GM19463 (cell line): ENCODE data around the gene ARRB1.
"Not testable (repeated sequence)": the region's sequence is repeated elsewhere in the genome, so short reads cannot be mapped to it uniquely, and the experiment has no call there.

ENCODE experiments used
- ATAC-seq: cut with Tn5 transposase; IDR thresholded peaks from one replicate; pipeline ENCODE4 v1.9.1; 2021; ENCODE audit warnings: mild to moderate bottlenecking, moderate library complexity; ENCODE audit not compliant: unreplicated experiment

ARRB1 gene

DNA sequence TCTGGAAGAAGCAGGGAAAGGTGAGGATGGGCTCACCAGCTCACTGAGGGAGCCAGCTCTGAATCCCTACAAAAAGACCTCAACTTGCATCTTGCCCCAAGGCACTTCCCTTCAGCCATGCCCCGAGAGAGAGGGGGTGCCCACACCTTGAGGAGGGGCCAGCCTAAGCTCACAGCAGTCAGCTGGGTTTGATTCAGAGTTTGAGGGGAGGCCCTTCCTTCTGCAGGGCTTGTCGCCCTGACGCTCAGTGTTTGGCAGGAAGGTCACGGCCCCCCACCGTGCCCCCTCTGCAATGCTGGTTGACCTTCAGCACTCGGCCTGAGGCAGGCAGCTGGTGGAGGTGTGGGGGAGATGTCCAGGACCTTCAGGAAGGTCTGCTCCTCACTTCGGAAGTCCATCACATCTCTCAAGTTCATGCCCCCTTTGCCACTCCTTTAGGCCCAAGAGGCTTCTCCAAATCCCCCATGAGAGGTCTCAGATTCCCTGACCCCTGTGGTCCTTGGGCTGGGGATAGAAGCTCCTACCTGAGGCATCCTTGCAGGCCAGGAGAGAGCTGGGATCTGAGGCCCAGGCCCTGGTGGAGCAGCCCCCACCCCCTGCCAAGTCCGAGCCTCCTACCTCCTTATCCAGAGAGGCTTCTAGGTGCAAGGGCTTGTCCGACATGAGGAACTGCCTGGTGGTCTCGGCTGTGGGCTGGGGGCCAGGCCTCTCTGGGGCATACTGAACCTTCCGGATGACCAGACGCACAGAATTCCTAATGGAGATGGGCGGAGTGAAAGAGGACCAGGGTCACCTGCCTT lies 73.3 kb downstream of the ARRB1 start:
- ATAC-seq: no peak

DNA sequence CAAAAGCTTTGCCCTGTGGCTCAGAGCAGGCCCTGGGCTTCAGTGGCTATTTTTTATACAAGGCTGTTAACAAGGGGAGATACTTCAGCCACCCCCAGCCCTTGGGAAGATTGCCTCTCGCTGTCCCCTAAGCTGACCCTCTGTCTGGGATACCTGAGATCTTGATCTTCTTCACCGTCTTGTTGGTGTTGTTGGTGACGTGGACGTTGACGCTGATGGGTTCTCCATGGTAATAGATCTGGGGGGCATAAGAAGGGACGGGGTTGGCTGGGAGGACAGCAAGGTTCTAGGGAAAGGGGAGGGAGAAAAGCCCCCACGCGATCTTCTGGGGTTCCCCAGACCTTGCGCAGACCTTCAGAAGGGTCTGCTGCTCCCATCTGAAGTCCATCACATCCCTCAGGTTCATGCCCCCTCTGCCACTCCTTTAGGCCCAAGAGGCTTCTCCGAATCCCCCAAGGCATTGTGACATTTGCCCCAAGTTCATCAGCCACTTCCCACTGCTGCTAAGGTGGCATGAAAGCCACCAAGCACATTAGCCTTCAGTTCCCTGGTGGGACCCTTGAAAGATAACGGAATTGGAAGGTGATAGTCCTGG lies 74.2 kb downstream of the ARRB1 start:
- no peak for ATAC-seq

DNA sequence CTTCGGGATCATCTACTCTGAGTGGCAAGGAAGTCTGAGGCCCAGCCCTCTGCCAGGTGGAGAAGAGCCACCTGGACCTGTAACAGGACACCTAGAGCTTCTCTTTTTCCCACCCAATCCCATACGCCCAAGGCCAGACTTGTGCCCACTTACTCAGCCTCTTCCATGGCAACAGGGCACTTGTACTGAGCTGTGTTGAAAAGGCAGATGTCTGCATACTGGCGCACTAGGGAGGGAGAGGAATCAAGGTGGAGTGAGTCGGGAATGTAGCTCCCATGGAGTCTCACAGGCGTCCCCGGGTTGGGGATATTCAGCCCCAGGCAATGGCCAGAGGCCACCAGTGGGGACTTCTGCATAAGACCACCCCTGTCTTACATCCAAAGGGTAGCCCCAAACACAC lies 74.8 kb downstream of the ARRB1 start:
- ATAC-seq: no peak

DNA sequence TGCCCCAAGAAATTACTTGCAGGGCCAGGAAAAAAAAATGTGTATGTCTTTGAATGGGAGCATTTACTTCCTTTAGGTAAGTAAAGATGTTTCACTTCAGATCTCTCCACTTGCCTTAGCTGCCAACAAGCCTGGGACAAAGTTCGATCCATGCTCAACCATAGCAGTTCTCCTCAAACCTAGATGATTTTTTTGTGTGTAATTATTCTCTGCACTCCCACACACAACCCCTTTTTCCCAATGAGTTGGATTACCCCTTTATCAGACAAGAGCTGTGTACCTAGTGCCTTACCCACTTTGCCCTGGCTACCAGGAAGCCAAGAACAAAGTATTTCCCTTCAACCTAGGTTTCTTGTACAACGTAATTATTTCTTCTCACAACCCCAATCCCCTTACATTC lies 75.3 kb downstream of the ARRB1 start:
- ATAC-seq: no peak

DNA sequence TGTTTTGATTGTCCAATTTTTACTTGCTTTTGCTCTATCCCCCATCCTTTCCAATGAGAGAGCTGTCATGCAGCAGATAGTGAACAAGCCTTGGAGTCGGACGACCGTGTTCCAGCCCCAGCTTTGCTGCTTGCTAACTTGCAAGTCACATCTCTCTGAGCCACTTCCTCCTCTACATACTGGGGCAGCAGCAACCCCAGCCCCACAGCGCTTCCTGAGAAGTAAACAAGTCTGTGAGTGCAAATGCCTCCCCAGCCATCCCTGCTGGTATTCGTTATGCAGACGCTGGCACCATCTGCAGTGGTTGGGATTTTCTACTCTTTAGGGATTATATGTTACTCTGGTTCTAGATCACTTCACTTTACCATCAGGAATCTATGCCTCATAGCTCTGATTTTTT lies 75.9 kb downstream of the ARRB1 start:
- no peak for ATAC-seq

GRCh38 chr11:75274716-75275115 lies 76.7 kb downstream of the ARRB1 start:
- not testable (repeated sequence) for ATAC-seq

DNA sequence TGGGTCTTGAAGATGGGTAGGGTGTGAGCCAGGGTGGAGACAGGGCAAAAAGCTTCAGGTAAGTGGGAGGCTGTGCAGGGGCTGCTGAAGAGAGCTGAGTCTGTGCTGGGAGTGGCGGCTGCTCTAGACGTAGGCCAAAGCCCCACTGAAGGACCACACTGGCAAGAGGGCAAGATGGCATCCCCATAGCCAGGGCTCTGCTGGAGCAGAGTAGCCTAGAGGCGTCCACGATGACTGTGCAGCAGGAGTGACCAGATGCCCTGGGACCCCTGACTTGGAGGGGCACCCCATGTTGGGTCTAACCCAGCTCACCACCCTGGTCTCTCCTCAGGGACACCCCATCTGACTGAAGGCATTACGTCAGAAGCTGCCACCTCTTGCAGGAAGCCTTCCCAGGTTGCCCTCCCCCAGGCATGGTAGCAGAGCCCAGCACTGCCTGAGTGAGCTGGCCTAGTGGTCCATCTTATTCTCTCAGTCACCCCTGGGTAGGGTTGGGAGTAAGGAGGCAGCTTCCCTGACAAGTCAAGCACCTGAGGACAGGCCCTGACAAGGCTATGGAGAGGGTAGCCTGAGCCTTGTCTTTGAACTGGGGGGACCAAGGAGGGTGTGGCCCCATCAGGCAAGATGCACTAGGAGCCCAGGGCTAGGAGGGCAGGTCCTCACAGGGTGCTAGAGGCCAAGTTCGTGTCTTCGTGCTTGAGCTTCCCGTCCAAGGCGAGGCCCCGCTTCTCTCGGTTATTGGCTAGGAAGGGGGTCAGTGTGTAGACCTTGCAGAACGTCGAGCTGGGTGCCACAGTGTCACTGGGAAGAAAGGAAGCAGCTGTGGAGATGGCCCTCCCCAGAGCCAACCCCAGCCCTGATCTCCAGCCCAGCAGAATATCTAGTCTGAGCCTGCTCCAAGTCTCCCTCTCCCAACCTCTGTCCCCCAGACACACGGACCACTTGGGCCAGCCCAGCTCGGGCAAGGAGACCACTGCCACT lies 77.8 kb downstream of the ARRB1 start:
- no peak for ATAC-seq

DNA sequence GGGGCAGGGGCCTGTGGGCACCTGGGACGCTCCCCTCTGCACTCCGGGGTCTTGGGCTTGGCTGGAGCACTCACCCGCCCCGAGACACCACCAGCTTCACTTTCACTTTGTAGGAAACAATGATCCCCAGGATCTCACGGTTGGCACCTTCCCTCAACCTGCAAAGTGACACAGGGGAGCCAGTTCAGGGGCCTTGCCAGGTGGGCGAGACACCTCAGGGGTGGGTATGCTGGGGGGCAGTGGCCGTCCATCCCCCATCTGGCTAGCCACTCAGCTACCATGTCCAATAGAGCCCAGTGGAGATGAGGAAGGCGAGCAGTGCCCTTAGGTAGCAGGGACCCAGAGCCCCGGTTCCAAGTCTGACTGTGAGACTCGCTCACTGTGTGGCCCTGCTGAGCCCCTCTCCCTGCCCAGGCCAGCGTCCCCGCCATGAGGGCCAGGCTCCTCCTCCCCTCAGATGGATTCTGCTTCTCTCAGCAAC lies 78.6 kb downstream of the ARRB1 start:
- no peak for ATAC-seq

DNA sequence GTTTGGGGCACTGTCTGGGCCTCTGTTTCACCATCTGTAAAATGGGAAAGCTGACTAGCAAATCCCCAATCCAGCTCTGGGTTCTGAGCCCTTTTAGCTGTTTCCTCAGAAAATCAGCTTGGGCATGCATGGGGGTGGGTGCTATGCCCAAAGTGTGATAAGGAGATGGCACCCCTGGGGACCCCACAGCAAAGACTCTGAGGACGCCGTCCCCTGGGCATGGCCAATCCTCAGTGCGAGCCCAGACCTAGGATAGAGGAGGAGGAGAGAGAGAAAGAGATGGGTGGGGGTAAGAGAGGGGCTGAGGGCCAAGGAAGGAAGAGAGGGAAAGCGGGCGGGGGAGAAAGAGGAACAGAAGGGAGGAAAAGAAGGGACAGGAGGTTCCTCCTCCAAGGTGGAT lies 79.1 kb downstream of the ARRB1 start:
- ATAC-seq: no peak

DNA sequence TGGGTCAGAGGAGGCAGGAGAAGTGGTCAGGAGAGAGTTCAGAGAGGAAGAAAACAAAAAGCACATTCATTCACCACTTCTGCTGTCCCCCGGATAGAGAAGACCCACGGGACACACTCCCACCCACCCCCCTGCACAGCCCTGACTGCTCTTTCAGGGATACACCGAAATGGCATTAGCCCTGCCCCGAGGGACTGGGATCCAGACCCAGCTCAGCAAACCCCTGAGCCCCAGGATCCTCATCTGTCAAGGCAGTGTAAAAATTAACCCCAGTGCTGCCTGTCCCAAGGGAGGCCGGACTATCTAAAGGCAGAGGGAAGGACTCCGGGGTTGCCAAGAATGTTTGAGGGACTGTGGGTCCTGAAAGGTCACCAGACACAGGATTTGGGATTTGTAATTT lies 79.7 kb downstream of the ARRB1 start:
- ATAC-seq: no peak

DNA sequence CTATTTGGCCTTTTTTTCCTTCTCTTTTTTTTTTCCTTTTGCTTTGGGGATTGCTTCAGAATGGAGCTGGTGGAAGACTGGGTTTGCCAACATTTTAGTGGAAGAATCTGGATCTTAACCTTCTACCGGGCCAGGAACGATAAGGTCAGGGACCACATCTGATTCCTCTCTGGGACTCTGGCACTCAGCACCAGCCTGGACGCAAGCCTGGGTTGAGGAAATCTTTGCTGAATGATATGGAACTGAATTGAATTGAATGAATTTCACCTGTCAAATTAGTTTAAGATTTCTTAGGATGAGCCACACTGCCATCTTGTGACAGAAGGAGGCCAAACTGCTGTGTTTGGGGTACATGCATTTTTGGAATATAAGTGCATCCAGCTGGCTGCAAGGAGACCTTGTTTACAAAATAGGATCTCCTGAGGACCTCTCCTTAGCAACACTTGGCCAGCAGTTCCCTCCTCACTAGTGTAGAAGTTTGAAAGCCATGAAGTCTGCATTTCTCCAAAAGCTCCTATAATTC lies 80.5 kb downstream of the ARRB1 start:
- no peak for ATAC-seq

GRCh38 chr11:75269896-75270295 lies 81.6 kb downstream of the ARRB1 start:
- no peak for ATAC-seq

- ATAC-seq: no peak
Measured at GRCh38 chr11:75269367-75269660, 82.1 kb downstream of the ARRB1 start.

GRCh38 chr11:75268626-75269366 lies 82.7 kb downstream of the ARRB1 start:
- ATAC-seq: no peak

- ATAC-seq: no peak
Measured at GRCh38 chr11:75267171-75267970, 84.1 kb downstream of the ARRB1 start.

GRCh38 chr11:75265851-75266531 lies 85.5 kb downstream of the ARRB1 start:
- no peak for ATAC-seq

DNA sequence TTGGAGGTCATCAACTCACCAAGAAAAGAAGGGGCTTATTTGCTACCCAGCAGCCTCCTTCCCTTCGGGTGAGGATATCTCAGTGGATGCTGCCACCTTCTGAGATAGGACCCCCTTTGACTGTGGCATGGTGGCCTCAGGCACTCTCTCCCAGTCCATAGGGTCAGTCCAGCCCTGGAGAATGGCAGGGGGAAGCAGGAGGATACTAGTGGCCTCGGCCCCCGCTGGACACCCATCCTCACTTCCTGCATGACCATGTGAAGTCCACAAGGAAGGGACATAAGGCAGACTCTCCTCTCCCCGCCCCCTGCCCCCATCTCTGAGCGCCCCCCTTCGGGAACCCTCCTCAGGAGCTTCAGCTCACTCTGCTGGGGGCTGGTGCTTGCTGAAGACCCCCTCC lies 86.5 kb downstream of the ARRB1 start:
- no peak for ATAC-seq

DNA sequence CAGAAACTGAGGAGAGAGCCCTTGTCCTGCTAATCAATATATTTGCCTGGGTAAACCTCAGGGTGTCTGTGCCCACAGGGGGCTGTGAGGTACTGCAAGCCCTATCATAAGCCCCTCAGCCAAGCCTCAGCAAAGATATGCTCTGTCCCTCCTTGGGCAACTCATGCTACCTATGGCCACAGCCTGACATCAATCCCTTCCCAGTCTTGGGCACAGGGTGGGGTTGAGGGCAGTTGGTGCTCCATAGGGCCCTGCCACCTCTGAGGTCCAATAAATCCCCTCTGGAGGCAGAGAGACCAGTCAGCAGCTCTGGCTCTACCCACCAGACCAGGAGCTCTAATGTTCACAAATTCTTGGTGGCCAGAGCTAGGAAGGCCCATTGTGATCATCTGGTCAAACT lies 87.1 kb downstream of the ARRB1 start:
- ATAC-seq: no peak

GRCh38 chr11:75263944-75264349 lies 87.5 kb downstream of the ARRB1 start:
- no peak for ATAC-seq
